Measurements from ENCODE around the gene GYPC.

The GYPC gene

GRCh38 chr2:126732682-126733245, 76.8 kb downstream of the GYPC start:
- no peak for DNase-seq (ENCODE audit: low spot score)

- DNase-seq (ENCODE audit: low spot score): no peak
Observed at GRCh38 chr2:126733795-126734194, 77.8 kb downstream of the GYPC start.

- DNase-seq (ENCODE audit: low spot score): no peak
Observed at GRCh38 chr2:126736133-126736874, 80.3 kb downstream of the GYPC start.

- no peak for DNase-seq (ENCODE audit: low spot score)
Observed at GRCh38 chr2:126739141-126739540, 83.2 kb downstream of the GYPC start.

- no peak for DNase-seq (ENCODE audit: low spot score)
Observed at GRCh38 chr2:126744640-126745039, 88.7 kb downstream of the GYPC start.
